GM13976 (cell line): ENCODE results near the gene MYRF.

Experiments used
- DNase-seq: peaks from one replicate; pipeline ENCODE4 v3.0.0; 2012; ENCODE audit warnings: low spot score
- CTCF ChIP-seq: IDR thresholded peaks from 2 replicates; pipeline ENCODE4 v1.5.1; 2012; ENCODE audit warnings: borderline replicate concordance, mild to moderate bottlenecking; ENCODE audit not compliant: insufficient read depth; ENCODE audit errors: extremely low read depth, missing control alignments, control extremely low read depth
- in situ Hi-C: fragments of 300-500 bp; cut with MboI; formaldehyde crosslinking; loops from one replicate; pipeline ENCODE4 v1.12.0; 2022; ENCODE audit warnings: low sequenced_read_pairs, mixed read lengths, inconsistent platforms; ENCODE audit not compliant: unreplicated experiment

Gene MYRF

GRCh38 chr11:61762798-61763197 is 10.4 kb downstream of the MYRF start:
- no peak for DNase-seq
- TF ChIP-seq CTCF: no peak
- in situ Hi-C loops: no loop called here

GRCh38 chr11:61763930-61764605 is 11.6 kb downstream of the MYRF start:
- in situ Hi-C loops: no loop called here
- DNase-seq: no peak
- no peak for TF ChIP-seq CTCF

GRCh38 chr11:61764606-61765260 is 12.3 kb downstream of the MYRF start:
- in situ Hi-C loops: no loop called here
- no peak for TF ChIP-seq CTCF
- no peak for DNase-seq

GRCh38 chr11:61765550-61766253 is 13.3 kb downstream of the MYRF start:
- no peak for TF ChIP-seq CTCF

GRCh38 chr11:61766353-61766841 is 14.0 kb downstream of the MYRF start:
- TF ChIP-seq CTCF: no peak
- in situ Hi-C loops: no loop called here
- DNase-seq: no peak

More at GRCh38 chr11:61765550-61766253, 13.3 kb downstream of the MYRF start:
- in situ Hi-C loops: no loop called here
- DNase-seq: no peak

GRCh38 chr11:61768376-61769076 is 16.1 kb downstream of the MYRF start:
- in situ Hi-C loops: no loop called here
- no peak for DNase-seq
- no peak for TF ChIP-seq CTCF
